Measurements from ENCODE around the gene PTTG1IP2. TPM values are rescaled to one million over a fixed set of nuclear protein-coding genes. Genes with fewer than 3 reads are reported as not detected.

The PTTG1IP2 gene
- total and polyA plus RNA-seq, 4 donors = 2.0 TPM; not detected in 3

DNA sequence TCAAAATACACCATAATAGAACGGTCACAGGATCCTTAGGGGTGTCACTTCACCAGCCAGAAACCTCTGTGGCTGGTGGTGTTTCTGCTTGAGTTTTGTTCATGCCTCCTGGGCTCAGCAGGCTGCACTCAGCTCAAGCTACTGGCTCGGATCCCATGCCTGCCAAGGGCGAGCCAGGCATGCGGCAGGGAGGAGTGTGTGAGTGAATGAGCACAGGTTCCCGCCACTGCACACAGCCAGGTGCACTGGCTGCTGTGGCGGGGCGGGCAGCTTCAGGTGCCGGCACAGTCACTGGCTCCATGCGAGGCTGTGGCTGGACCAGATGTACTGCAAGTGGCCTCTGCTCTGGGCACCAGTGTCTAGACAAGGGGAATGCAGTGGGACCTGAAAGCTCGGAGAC is 36.7 kb upstream of the PTTG1IP2 start:
- WGBS = 74% methylated on average over 10 of the region's 10 CpGs
- no peak for DNase-seq (ENCODE audit: low spot score)
- TF ChIP-seq, protein P1, sequence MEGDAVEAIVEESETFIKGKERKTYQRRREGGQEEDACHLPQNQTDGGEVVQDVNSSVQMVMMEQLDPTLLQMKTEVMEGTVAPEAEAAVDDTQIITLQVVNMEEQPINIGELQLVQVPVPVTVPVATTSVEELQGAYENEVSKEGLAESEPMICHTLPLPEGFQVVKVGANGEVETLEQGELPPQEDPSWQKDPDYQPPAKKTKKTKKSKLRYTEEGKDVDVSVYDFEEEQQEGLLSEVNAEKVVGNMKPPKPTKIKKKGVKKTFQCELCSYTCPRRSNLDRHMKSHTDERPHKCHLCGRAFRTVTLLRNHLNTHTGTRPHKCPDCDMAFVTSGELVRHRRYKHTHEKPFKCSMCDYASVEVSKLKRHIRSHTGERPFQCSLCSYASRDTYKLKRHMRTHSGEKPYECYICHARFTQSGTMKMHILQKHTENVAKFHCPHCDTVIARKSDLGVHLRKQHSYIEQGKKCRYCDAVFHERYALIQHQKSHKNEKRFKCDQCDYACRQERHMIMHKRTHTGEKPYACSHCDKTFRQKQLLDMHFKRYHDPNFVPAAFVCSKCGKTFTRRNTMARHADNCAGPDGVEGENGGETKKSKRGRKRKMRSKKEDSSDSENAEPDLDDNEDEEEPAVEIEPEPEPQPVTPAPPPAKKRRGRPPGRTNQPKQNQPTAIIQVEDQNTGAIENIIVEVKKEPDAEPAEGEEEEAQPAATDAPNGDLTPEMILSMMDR (IDR thresholded peaks at IDR 0.05; ENCODE audit: low read depth, low read length, missing input control) = no peak
- TF ChIP-seq SP1 (IDR thresholded peaks at IDR 0.05) = no peak
- TF ChIP-seq EGR1 (IDR thresholded peaks at IDR 0.05; ENCODE audit: low read depth in 2 of 2) = no peak
- TF ChIP-seq ATF3 (IDR thresholded peaks at IDR 0.05) = no peak
- no peak for TF ChIP-seq FOXA2 (IDR thresholded peaks at IDR 0.05)
- TF ChIP-seq RXRA (IDR thresholded peaks at IDR 0.05) = no peak
- TF ChIP-seq TAF1 (conservative IDR thresholded peaks at IDR 0.05) = no peak
- no peak for TF ChIP-seq NR2F2 (IDR thresholded peaks at IDR 0.05)
- no peak for TF ChIP-seq GABPA (IDR thresholded peaks at IDR 0.05 in 1 of 2, conservative IDR thresholded peaks at IDR 0.05 in 1 of 2)
- no peak for TF ChIP-seq ZBTB33 (IDR thresholded peaks at IDR 0.05)
- TF ChIP-seq RAD21 (IDR thresholded peaks at IDR 0.05) = no peak

GRCh38 chr7:90433221-90433620 is 36.2 kb upstream of the PTTG1IP2 start:
- peak overlapping the region in 2 of 3 donors; percentile 4 to 23 for H3K4me3 ChIP-seq (ENCODE audit: low read depth in 1 of 3, low read length in 3 of 3)
- no peaks in the 10 kb centered on the region for H3K4me1 ChIP-seq (ENCODE audit: control insufficient read depth in 4 of 4, insufficient read depth in 4 of 4, low read length in 3 of 4)
- H3K9ac ChIP-seq (ENCODE audit: low read depth in 1 of 2, low read length in 2 of 2) = no peak overlapping the region
- peaks cover 0 to 1% (median 0%) of the 10 kb centered on the region in 4 donors for H3K36me3 ChIP-seq (ENCODE audit: control insufficient read depth in 4 of 4, insufficient read depth in 3 of 4, low read depth in 1 of 4, low read length in 3 of 4)
- H3K27me3 ChIP-seq (ENCODE audit: control insufficient read depth in 4 of 4, insufficient read depth in 4 of 4, low read length in 3 of 4) = no peaks in the 10 kb centered on the region
- no peak for TF ChIP-seq RAD21 (IDR thresholded peaks at IDR 0.05)
- TF ChIP-seq HNF4G (IDR thresholded peaks at IDR 0.05) = no peak
- no peak for TF ChIP-seq RXRA (IDR thresholded peaks at IDR 0.05)
- TF ChIP-seq, protein P1 (IDR thresholded peaks at IDR 0.05; ENCODE audit: low read depth, low read length, missing input control) = no peak
- no peak for TF ChIP-seq HNF4A (conservative IDR thresholded peaks at IDR 0.05)
- TF ChIP-seq NR2F2 (IDR thresholded peaks at IDR 0.05) = no peak
- no peak for TF ChIP-seq REST (IDR thresholded peaks at IDR 0.05)
- TF ChIP-seq ATF3 (IDR thresholded peaks at IDR 0.05) = no peak
- TF ChIP-seq FOXA1 (IDR thresholded peaks at IDR 0.05) = no peak
- TF ChIP-seq JUND (IDR thresholded peaks at IDR 0.05) = no peak
- no peak for TF ChIP-seq EGR1 (IDR thresholded peaks at IDR 0.05; ENCODE audit: low read depth in 2 of 2)
- TF ChIP-seq TAF1 (conservative IDR thresholded peaks at IDR 0.05) = no peak
- TF ChIP-seq SP1 (IDR thresholded peaks at IDR 0.05) = no peak
- no peak for TF ChIP-seq ZBTB33 (IDR thresholded peaks at IDR 0.05)
- TF ChIP-seq, protein P2, sequence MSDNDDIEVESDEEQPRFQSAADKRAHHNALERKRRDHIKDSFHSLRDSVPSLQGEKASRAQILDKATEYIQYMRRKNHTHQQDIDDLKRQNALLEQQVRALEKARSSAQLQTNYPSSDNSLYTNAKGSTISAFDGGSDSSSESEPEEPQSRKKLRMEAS (IDR thresholded peaks at IDR 0.05) = no peak
- TF ChIP-seq GABPA (IDR thresholded peaks at IDR 0.05 in 1 of 2, conservative IDR thresholded peaks at IDR 0.05 in 1 of 2) = no peak
- no peak for TF ChIP-seq YY1 (IDR thresholded peaks at IDR 0.05)
- TF ChIP-seq FOXA2 (IDR thresholded peaks at IDR 0.05) = no peak
- peaks cover 0 to 9% (median 3%) of the 10 kb centered on the region in 4 donors for H3K9me3 ChIP-seq (ENCODE audit: control insufficient read depth in 4 of 4, low read length in 3 of 4)
- WGBS = 81% methylated on average over 3 of the region's 3 CpGs
- DNase-seq (ENCODE audit: low spot score) = no peak
- H3K27ac ChIP-seq (ENCODE audit: low read depth in 1 of 2, low read length in 2 of 2) = no peak overlapping the region

More for the DNA sequence above, 36.7 kb upstream of the PTTG1IP2 start:
- Histone ChIP-seq H3K4me3 (ENCODE audit: low read depth in 1 of 3, low read length in 3 of 3) (no peak overlapping the region), H3K4me1 (ENCODE audit: control insufficient read depth in 4 of 4, insufficient read depth in 4 of 4, low read length in 3 of 4) (no peaks in the 10 kb centered on the region), H3K27me3 (ENCODE audit: control insufficient read depth in 4 of 4, insufficient read depth in 4 of 4, low read length in 3 of 4) (no peaks in the 10 kb centered on the region), H3K9ac (ENCODE audit: low read depth in 1 of 2, low read length in 2 of 2) (no peak overlapping the region), H3K9me3 (ENCODE audit: control insufficient read depth in 4 of 4, low read length in 3 of 4) (peaks cover 0 to 9% (median 3%) of the 10 kb centered on the region in 4 donors), H3K27ac (ENCODE audit: low read depth in 1 of 2, low read length in 2 of 2) (no peak overlapping the region), H3K36me3 (ENCODE audit: control insufficient read depth in 4 of 4, insufficient read depth in 3 of 4, low read depth in 1 of 4, low read length in 3 of 4) (peaks cover 0 to 1% (median 0%) of the 10 kb centered on the region in 4 donors)
